Endothelial cell of umbilical vein (primary cell): ENCODE measurements around the gene RLN3. TPM values are rescaled to one million over a fixed set of nuclear protein-coding genes. Genes with fewer than 3 reads are reported as not detected.

ENCODE experiments used
- BruUV-seq: library from RNA; stranded (reverse); fragments of 400-500 nt; replicated peaks from 2 replicates; lab custom pipeline; 2021; lab: Mats Ljungman, UMichigan
- CTCF ChIA-PET: fragments of 300-600, 350-600 bp; sonication (Branson Sonifier 250); formaldehyde crosslinking; loops from one replicate; lab custom pipeline; 2021; ENCODE audit warnings: antibody characterized with exemption, inconsistent platforms; lab: Charles Lee
- POLR2A ChIA-PET: fragments of 300-600, 350-600 bp; sonication (Branson Sonifier 250); formaldehyde crosslinking; loops from one replicate; lab custom pipeline; 2021; ENCODE audit warnings: antibody characterized with exemption, inconsistent platforms; lab: Charles Lee
- DNase-seq: peaks from one replicate; pipeline ENCODE4 v3.0.0-alpha.2; 2011; ENCODE audit warnings: low read depth, low spot score
- FAIRE-seq: peaks from 2 replicates; lab custom pipeline; 2011; peaks lifted over from hg19 to GRCh38; lab: Jason Lieb, UNC
- H2AFZ ChIP-seq: 2 replicates; pipeline ENCODE4 v1.6.0; 2012; ENCODE audit warnings: low read depth, low read length, control low read depth, inconsistent platforms
- H3K27ac ChIP-seq: 2 replicates; pipeline ENCODE4 v1.5.1; 2011; ENCODE audit warnings: low read depth, mild to moderate bottlenecking, control low read depth, low read length, moderate library complexity; ENCODE audit not compliant: insufficient read depth
- H3K27me3 ChIP-seq, 2 experiments: 2 replicates each; pipeline versions ENCODE4 v1.6.0 to v1.6.1; 2011; ENCODE audit warnings: low read length in 2 of 2, mixed read lengths in 1 of 2; ENCODE audit not compliant: control insufficient read depth in 2 of 2, insufficient read depth in 2 of 2
- H3K36me3 ChIP-seq, 2 experiments: 2 replicates in 1 of 2; 3 replicates in 1 of 2; pipeline ENCODE4 v1.5.1; 2011; ENCODE audit warnings: low read length in 2 of 2, mild to moderate bottlenecking in 1 of 2, moderate library complexity in 1 of 2; ENCODE audit not compliant: control insufficient read depth in 2 of 2, insufficient read depth in 2 of 2; ENCODE audit errors: extremely low read depth in 1 of 2
- H3K4me1 ChIP-seq: 3 replicates; pipeline ENCODE4 v1.5.1; 2011; ENCODE audit warnings: mild to moderate bottlenecking, low read length; ENCODE audit not compliant: control insufficient read depth, insufficient read depth; ENCODE audit errors: extremely low read depth
- H3K4me2 ChIP-seq: 2 replicates; pipeline ENCODE4 v1.6.1; 2011; ENCODE audit warnings: low read length, control low read depth, mixed read lengths; ENCODE audit not compliant: insufficient read depth
- H3K4me3 ChIP-seq, 3 experiments: fragments of 200-600 bp in 1 of 3; sonication (generic), shearing (Covaris generic) in 1 of 3; replicated peaks in 1 of 3; 2 replicates each; pipeline ENCODE4 v1.5.1; 2011 to 2016; ENCODE audit warnings: control low read depth in 3 of 3, low read length in 3 of 3, mild to moderate bottlenecking in 2 of 3, inconsistent platforms in 1 of 3, low read depth in 1 of 3, moderate library complexity in 1 of 3; ENCODE audit not compliant: insufficient read depth in 1 of 3
- H3K79me2 ChIP-seq: 2 replicates; pipeline ENCODE4 v1.6.0; 2012; ENCODE audit warnings: low read length, inconsistent platforms; ENCODE audit not compliant: control insufficient read depth, insufficient read depth
- H3K9ac ChIP-seq: replicated peaks from 2 replicates; pipeline ENCODE3; 2011; ENCODE audit warnings: low read length, control low read depth; ENCODE audit not compliant: insufficient read depth; ENCODE audit errors: extremely low read depth
- H3K9me1 ChIP-seq: replicated peaks from 3 replicates; pipeline ENCODE4 v1.6.0; 2011; ENCODE audit warnings: mild to moderate bottlenecking, low read length; ENCODE audit not compliant: control insufficient read depth, insufficient read depth; ENCODE audit errors: extremely low read depth
- H3K9me3 ChIP-seq: replicated peaks from 2 replicates; pipeline ENCODE4 v1.5.1; 2012; ENCODE audit warnings: low read length, inconsistent platforms; ENCODE audit not compliant: control insufficient read depth, insufficient read depth
- H4K20me1 ChIP-seq: replicated peaks from 2 replicates; pipeline ENCODE3; 2011; ENCODE audit warnings: mild to moderate bottlenecking, low read length; ENCODE audit not compliant: control insufficient read depth, insufficient read depth; ENCODE audit errors: extremely low read depth
- CTCF ChIP-seq, 2 donors: IDR thresholded peaks; 1 replicate in 1 of 2; 2 replicates in 1 of 2; pipeline ENCODE4 v1.5.1; 2011; ENCODE audit warnings: low read length in 2 of 2, mild to moderate bottlenecking in 2 of 2, moderate library complexity in 2 of 2, control low read depth in 1 of 2, inconsistent platforms in 1 of 2, low read depth in 1 of 2; ENCODE audit not compliant: insufficient read depth in 1 of 2; ENCODE audit errors: extremely low read depth in 1 of 2
- GATA2 ChIP-seq: IDR thresholded peaks from 2 replicates; pipeline ENCODE4 v1.7.0; 2011; ENCODE audit warnings: low read depth, mild to moderate bottlenecking, moderate library complexity, mixed read lengths, low read length; ENCODE audit not compliant: insufficient read length, insufficient read depth
- MAX ChIP-seq: IDR thresholded peaks from 2 replicates; pipeline ENCODE4 v1.6.1; 2011; ENCODE audit not compliant: insufficient read depth, insufficient read length
- MYC ChIP-seq: IDR thresholded peaks from one replicate; pipeline ENCODE4 v1.6.1; 2011; ENCODE audit warnings: mild to moderate bottlenecking, low read depth, low read length
- POLR2A ChIP-seq: IDR thresholded peaks from 2 replicates; pipeline ENCODE4 v1.6.1; 2012; ENCODE audit warnings: low read depth, mild to moderate bottlenecking, control low read depth, low read length
- POLR2AphosphoS5 ChIP-seq: IDR thresholded peaks from 2 replicates; pipeline ENCODE4 v1.6.1; 2012; ENCODE audit warnings: low read depth, mild to moderate bottlenecking, control low read depth, low read length, moderate library complexity; ENCODE audit not compliant: insufficient read depth
- dilution Hi-C: fragments of 300-500 bp; cut with MboI; formaldehyde crosslinking; loops from one replicate; pipeline ENCODE4 v1.15.0; 2019; ENCODE audit warnings: low sequenced_read_pairs; ENCODE audit not compliant: extremely low pct_ligation_motif_present
- intact Hi-C: fragments of 100-400 bp; cut with micrococcal nuclease; formaldehyde crosslinking; loops from one replicate; pipeline ENCODE4 v1.10.0; 2022
- polyA plus RNA-seq, 4 experiments: library from polyadenylated mRNA; depleted of rRNA in 3 of 4; stranded (reverse) in 3 of 4; unstranded in 1 of 4; fragments of >200 nt; gene quantifications; 2 replicates each; pipeline versions ENCODE4 v1.2.1 to v1.2.3, GENCODE V29; 2011 to 2012; ENCODE audit warnings: missing spikeins in 1 of 4
- total RNA-seq: library from RNA; stranded (reverse); gene quantifications from 2 replicates; pipeline ENCODE4 v1.2.3, GENCODE V29; 2021

The RLN3 gene
- total and polyA plus RNA-seq, 2 donors (not counting 3 experiments of a cell fraction or from before 2014, with no cell fraction given), result not detected

- Histone ChIP-seq H3K36me3 (no peaks in the 10 kb centered on the region), H3K9me1 (no peaks in the 10 kb centered on the region), H2AFZ (no peak overlapping the region), H3K9ac (no peak overlapping the region), H3K4me3 (no peak overlapping the region), H4K20me1 (no peaks in the 10 kb centered on the region), H3K27me3 (peaks cover 7 to 8% of the 10 kb centered on the region in 2 experiments), H3K27ac (no peak overlapping the region), H3K79me2 (no peaks in the 10 kb centered on the region), H3K9me3 (no peaks in the 10 kb centered on the region), H3K4me1 (no peaks in the 10 kb centered on the region), H3K4me2 (no peak overlapping the region)
- CTCF ChIA-PET, result interaction anchor here (0.9 to 4.6 kb wide), 4 partner anchors 12 to 178 kb away, joined by 3 to 24 read pairs (median 4); partner anchors contain the start of genes MISP3 and NANOS3
- POLR2A ChIA-PET, result interaction anchor here (0.6 kb wide), 1 partner anchor 155 kb away, joined by 3 read pairs; no protein-coding TSS in a partner anchor
- TF ChIP-seq POLR2AphosphoS5 (no peak), POLR2A (no peak), MYC (no peak), MAX (no peak), CTCF (IDR thresholded peaks at IDR 0.05; ENCODE audit: extremely low read depth in 1 of 2, insufficient read depth in 1 of 2, low read depth in 1 of 2, low read length in 2 of 2) (no peak), GATA2 (no peak)
- DNase-seq (no peak), FAIRE-seq (no peak)
- intact Hi-C loops, result loop anchor here (5.0 kb wide), 1 partner anchor 174 kb away; no protein-coding TSS in a partner anchor
- dilution Hi-C loops, result no loop called here
- no TSS peak for BruUV-seq
Observed at GRCh38 chr19:14056069-14056666, 28.2 kb downstream of the RLN3 start.
